Posterior cingulate gyrus (tissue), 11 donors: ENCODE measurements around the gene LTA4H.
"Not testable (repeated sequence)": the region's sequence is repeated elsewhere in the genome, so short reads cannot be mapped to it uniquely, and the experiment has no call there.

ENCODE experiments used
- DNase-seq, 10 donors: peaks; one replicate each; pipeline versions ENCODE4 v3.0.0 to v3.0.0-alpha.2; 2020 to 2021; ENCODE audit warnings: mixed read lengths in 3 of 10
- intact Hi-C: fragments of 100-400 bp; cut with DNase I; formaldehyde crosslinking; loops from one replicate; pipeline ENCODE4 v1.15.1; 2023

LTA4H gene

GRCh38 chr12:96035283-96036236, at the start of gene LTA4H:
LTA4H (minus strand) TSS chr12:96035587; CDS start chr12:96035519, 68 bp downstream.
- intact Hi-C loops: loop anchor here (10.0 kb wide), 1 partner anchor 369 kb away; the partner anchor contains the start of gene CDK17
- DNase-seq: peak; percentile 94 to 99 (median 96)

DNA sequence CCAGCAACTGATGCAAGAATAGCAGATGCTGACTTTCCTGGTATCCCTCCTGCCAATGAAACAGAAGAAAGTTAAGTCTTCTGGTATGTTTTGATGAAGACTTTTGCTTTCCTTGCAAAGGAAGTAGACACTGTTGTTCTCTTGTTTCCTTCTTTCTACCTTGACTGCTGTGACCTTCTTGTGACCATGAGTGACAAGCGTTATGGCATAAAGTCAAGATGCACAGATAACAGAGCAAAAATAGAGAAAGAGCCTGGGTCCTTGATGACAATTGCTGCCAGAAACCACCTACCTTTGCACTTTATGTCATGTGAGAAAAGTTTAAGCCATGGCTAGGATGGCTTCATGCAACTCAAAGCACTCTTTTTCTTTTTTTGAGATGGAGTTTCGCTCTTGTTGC, 49.2 kb upstream of the LTA4H start:
- DNase-seq: no peak
- intact Hi-C loops: no loop called here

GRCh38 chr12:96083020-96083719, 47.8 kb upstream of the LTA4H start:
- intact Hi-C loops: no loop called here

GRCh38 chr12:96081596-96081995, 46.2 kb upstream of the LTA4H start:
- intact Hi-C loops: no loop called here
- no peak for DNase-seq

More at GRCh38 chr12:96083020-96083719, 47.8 kb upstream of the LTA4H start:
- no peak for DNase-seq

- no peak for DNase-seq
- intact Hi-C loops: no loop called here
Measured at GRCh38 chr12:96078231-96079135, 43.1 kb upstream of the LTA4H start.

- intact Hi-C loops: no loop called here
- no peak for DNase-seq
Measured at GRCh38 chr12:96077081-96077480, 41.7 kb upstream of the LTA4H start.

- intact Hi-C loops: no loop called here
- no peak for DNase-seq
Measured at GRCh38 chr12:96075560-96075959, 40.2 kb upstream of the LTA4H start.

DNA sequence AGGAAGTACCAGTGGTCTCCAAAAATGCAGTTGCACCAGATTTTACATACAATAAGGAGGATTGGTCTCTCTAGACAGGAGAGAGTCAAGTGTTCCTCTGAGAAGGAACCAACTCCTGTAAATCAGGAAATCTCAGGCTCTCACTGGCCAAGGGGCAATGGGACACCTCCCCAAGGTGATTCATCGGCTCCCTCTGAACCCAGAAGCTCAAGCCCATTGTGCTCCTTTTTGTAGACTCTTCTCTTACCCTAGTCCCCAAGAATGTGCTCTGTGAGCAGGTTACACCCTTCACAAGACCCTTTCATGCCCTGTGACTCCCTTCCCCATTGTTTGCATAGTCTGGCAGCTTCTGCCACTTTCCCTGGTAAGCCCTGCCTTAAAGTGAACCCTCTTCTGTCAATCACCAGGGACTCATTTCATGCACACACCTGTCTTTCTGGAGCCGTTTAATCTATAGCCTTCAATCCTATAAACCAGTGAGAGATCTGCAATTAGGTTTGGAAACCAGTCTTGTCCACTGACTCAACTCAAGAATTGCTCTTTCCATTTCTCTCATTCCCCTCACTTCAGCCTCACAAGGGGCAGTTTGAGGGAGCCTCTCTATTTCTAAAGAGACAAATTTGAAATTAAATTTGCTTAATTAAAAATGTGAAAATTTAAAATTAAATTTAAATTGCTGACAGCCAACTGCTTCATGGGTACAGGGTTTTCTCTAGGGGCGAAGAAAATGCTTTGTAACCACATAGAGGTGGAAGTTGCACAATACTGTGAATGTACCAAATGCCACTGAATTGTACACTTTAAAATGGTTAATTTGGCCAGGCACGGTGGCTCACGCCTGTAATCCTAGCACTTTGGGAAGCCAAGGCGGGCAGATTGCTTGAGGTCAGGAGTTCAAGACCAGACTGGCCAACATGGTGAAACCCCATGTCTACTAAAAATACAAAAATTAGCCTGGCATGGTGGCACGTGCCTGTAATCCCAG, 38.3 kb upstream of the LTA4H start:
- DNase-seq: no peak

GRCh38 chr12:96070670-96071279, 35.4 kb upstream of the LTA4H start:
- intact Hi-C loops: no loop called here
- DNase-seq: no peak

More for the DNA sequence above, 38.3 kb upstream of the LTA4H start:
- intact Hi-C loops: no loop called here

GRCh38 chr12:96069511-96070231, 34.3 kb upstream of the LTA4H start:
- intact Hi-C loops: loop anchor here (10.0 kb wide), 1 partner anchor 335 kb away; the partner anchor contains the start of gene CDK17
- no peak for DNase-seq

GRCh38 chr12:96068636-96069035, 33.2 kb upstream of the LTA4H start:
- no peak for DNase-seq
- intact Hi-C loops: loop anchor here (10.0 kb wide), 1 partner anchor 336 kb away; the partner anchor contains the start of gene CDK17

GRCh38 chr12:96068111-96068510, 32.7 kb upstream of the LTA4H start:
- DNase-seq: no peak
- intact Hi-C loops: loop anchor here (10.0 kb wide), 1 partner anchor 337 kb away; the partner anchor contains the start of gene CDK17

DNA sequence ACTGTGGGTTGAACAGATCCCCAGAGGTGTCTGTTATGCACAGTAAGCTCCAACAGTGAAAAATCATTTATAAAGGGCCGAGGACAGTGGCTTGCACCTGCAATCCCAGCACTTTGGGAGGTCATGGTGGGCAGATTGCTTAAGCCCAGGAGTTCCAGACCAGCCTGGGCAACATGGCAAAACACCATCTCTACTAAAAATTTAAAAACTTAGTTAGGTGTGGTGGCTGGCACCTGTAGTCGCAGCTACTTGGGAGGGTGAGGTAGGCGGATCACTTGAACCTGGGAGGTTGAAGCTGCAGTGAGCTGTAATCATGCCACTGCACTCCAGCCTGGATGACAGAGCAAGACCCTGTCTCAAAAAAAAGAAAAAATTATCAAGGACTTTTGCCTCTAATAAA, 30.4 kb upstream of the LTA4H start:
- DNase-seq: not testable (repeated sequence)
- intact Hi-C loops: loop anchor here (10.0 kb wide), 1 partner anchor 339 kb away; the partner anchor contains the start of gene CDK17

- intact Hi-C loops: loop anchor here (10.0 kb wide), 1 partner anchor 340 kb away; the partner anchor contains the start of gene CDK17
- DNase-seq: no peak
Measured at GRCh38 chr12:96064966-96065365, 29.6 kb upstream of the LTA4H start.

GRCh38 chr12:96064271-96064670, 28.9 kb upstream of the LTA4H start:
- DNase-seq: no peak
- intact Hi-C loops: loop anchor here (10.0 kb wide), 1 partner anchor 341 kb away; the partner anchor contains the start of gene CDK17

- DNase-seq: no peak
- intact Hi-C loops: loop anchor here (10.0 kb wide), 1 partner anchor 342 kb away; the partner anchor contains the start of gene CDK17
Measured at GRCh38 chr12:96063046-96063445, 27.7 kb upstream of the LTA4H start.

DNA sequence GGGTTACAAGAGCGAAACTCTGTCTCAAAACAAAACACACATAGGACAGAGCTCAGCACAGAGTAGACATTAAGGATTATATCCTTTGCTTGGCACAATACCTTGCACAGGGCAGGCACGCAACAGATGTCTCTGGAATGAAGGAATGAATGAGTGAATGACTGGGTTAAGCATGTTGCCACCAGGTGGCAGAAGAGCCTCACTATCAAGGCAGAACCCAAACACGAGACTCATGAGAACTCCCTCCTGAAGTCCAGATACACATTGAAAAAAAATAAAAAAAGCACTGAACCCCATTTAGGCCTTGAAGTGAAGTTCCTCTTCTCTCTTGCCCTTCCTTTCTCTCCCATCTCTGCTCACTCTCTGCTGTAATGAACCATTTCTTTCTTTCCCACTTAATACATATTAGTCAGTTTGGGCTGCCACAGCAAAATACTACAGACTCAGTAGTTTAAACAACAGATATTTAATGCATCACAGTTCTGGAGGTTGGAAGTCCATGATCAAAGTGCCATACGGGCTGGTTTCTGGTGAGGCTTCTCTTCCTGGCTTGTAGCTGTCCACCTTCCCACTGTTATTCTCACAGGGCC, 26.6 kb upstream of the LTA4H start:
- DNase-seq: peak in 8 of 10 donors; percentile 23 to 92 (median 65)
- intact Hi-C loops: loop anchor here (1.0 to 10.0 kb wide), 3 partner anchors 69 to 454 kb away; partner anchors contain the start of gene CDK17
